Lower leg skin (tissue), 4 donors: ENCODE data around the gene ARMC2. TPM values are rescaled to one million over a fixed set of nuclear protein-coding genes. Genes with fewer than 3 reads are reported as not detected.
"Not testable (repeated sequence)": the region's sequence is repeated elsewhere in the genome, so short reads cannot be mapped to it uniquely, and the experiment has no call there.

Experiments used
- DNase-seq, 2 donors: peaks; one replicate each; pipeline ENCODE4 v3.0.0-alpha.2; 2019; ENCODE audit warnings: low spot score in 2 of 2
- H3K4me3 ChIP-seq: fragments of 200-600 bp; sonication (generic); 2 replicates; pipeline ENCODE4 v1.5.1; 2017; ENCODE audit warnings: mild to moderate bottlenecking, low read depth; ENCODE audit not compliant: poor library complexity, severe bottlenecking
- CTCF ChIP-seq, 3 donors: fragments of 450-650 bp; IDR thresholded peaks; one replicate each; pipeline ENCODE4 v1.5.1; 2016; ENCODE audit warnings: antibody characterized with exemption in 3 of 3, mild to moderate bottlenecking in 3 of 3, moderate library complexity in 2 of 3
- POLR2A ChIP-seq, 2 donors: fragments of 450-650 bp; IDR thresholded peaks; one replicate each; pipeline ENCODE4 v1.6.1; 2016 to 2017; ENCODE audit warnings: antibody characterized with exemption in 2 of 2, mild to moderate bottlenecking in 1 of 2, moderate library complexity in 1 of 2
- WGBS, 2 donors: methylation state at CpG; one replicate each; pipeline ENCODE4 v1.1.5; 2018; 5-methylcytosine and 5-hydroxymethylcytosine counted together
- intact Hi-C: fragments of 100-400 bp; cut with DNase I; formaldehyde crosslinking; loops from one replicate; pipeline ENCODE4 v1.15.0; 2023; ENCODE audit warnings: low total_unique reads
- total RNA-seq, 4 donors: library from RNA; depleted of rRNA; stranded (reverse); fragments of >200 nt; gene quantifications; one replicate each; pipeline ENCODE4 v1.1.0, GENCODE V29; 2016

ARMC2 gene
- total RNA-seq, 4 donors from 2014 or later: 0.34 to 2.0 (median 1.2) TPM

GRCh38 chr6:108807928-108808327, 40.3 kb upstream of the ARMC2 start:
- H3K4me3 ChIP-seq: no peak overlapping the region
- intact Hi-C loops: no loop called here
- no peak for TF ChIP-seq POLR2A (IDR thresholded peaks at IDR 0.05)
- TF ChIP-seq CTCF (IDR thresholded peaks at IDR 0.05): no peak
- 76 to 77% methylated on average over 3 of the region's 3 CpGs for WGBS, 2 donors
- no peak for DNase-seq

- TF ChIP-seq CTCF (IDR thresholded peaks at IDR 0.05) (no peak), POLR2A (IDR thresholded peaks at IDR 0.05) (no peak)
- 92 to 100% methylated on average over 2 of the region's 2 CpGs for WGBS, 2 donors
- no peak for DNase-seq
- intact Hi-C loops: no loop called here
- H3K4me3 ChIP-seq: no peak overlapping the region
Observed at GRCh38 chr6:108809211-108809610, 39.0 kb upstream of the ARMC2 start.

- TF ChIP-seq CTCF (IDR thresholded peaks at IDR 0.05) (no peak), POLR2A (IDR thresholded peaks at IDR 0.05) (no peak)
- no peak overlapping the region for H3K4me3 ChIP-seq
- DNase-seq: no peak
- intact Hi-C loops: no loop called here
- WGBS, 2 donors: 73 to 93% methylated on average over 1 of the region's 1 CpG
Observed at GRCh38 chr6:108810057-108810643, 38.1 kb upstream of the ARMC2 start.

- WGBS, 2 donors: 78 to 93% methylated on average over 6 to 7 of the region's 7 CpGs
- intact Hi-C loops: no loop called here
- DNase-seq: no peak
Observed at GRCh38 chr6:108811490-108811889, 36.7 kb upstream of the ARMC2 start.

GRCh38 chr6:108813218-108813617, 35.0 kb upstream of the ARMC2 start:
- DNase-seq, intact Hi-C loops, H3K4me3 ChIP-seq: not testable (repeated sequence)
- 59 to 85% methylated on average over 3 of the region's 3 CpGs for WGBS, 2 donors

More at GRCh38 chr6:108811490-108811889, 36.7 kb upstream of the ARMC2 start:
- H3K4me3 ChIP-seq: no peak overlapping the region
- no peak for TF ChIP-seq CTCF (IDR thresholded peaks at IDR 0.05)
- TF ChIP-seq POLR2A (IDR thresholded peaks at IDR 0.05): no peak

- DNase-seq, H3K4me3 ChIP-seq, intact Hi-C loops: not testable (repeated sequence)
- 79 to 92% methylated on average over 7 of the region's 7 CpGs for WGBS, 2 donors
Observed at GRCh38 chr6:108817276-108817675, 30.9 kb upstream of the ARMC2 start.

GRCh38 chr6:108820006-108820405, 28.2 kb upstream of the ARMC2 start:
- H3K4me3 ChIP-seq: no peak overlapping the region
- WGBS, 2 donors: 55 to 61% methylated on average over 3 of the region's 3 CpGs

More at GRCh38 chr6:108820006-108820405, 28.2 kb upstream of the ARMC2 start:
- TF ChIP-seq CTCF (IDR thresholded peaks at IDR 0.05): no peak
- TF ChIP-seq POLR2A (IDR thresholded peaks at IDR 0.05): no peak
- DNase-seq: no peak
- intact Hi-C loops: no loop called here
